Stimulated activated CD4-positive, alpha-beta T cell treated with anti-CD3 and anti-CD28 coated beads, Interleukin-12 subunit alpha, Interleukin-12 subunit beta, amount 100 ng/mL, for 48 hours (primary cell): ENCODE data around the gene NCOA1.

Experiments
- DNase-seq, 3 donors: peaks; one replicate each; pipeline ENCODE4 v3.0.0-alpha.2; 2020; ENCODE audit warnings: low read depth in 2 of 3, low spot score in 1 of 3

NCOA1 gene

DNA sequence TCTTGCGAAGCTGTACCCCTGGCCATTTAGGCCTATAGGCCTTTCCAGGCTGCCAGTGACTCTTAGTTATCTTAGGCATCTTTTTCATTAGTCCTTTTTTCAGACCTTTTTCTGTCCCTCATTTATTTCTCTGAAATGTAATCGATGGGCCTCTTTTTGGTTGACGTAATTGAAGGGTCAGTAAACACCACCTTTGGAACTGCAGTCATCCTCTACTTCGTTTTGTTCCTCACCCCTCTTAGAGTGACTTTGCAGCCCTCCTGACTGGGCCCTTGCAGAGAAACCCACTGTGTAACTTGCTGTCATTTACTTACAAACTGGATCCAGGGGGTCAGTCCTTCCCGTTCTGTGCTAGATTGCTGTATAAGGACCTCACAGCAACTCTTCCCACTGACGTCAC is 325.4 kb downstream of the NCOA1 start:
- no peak for DNase-seq

DNA sequence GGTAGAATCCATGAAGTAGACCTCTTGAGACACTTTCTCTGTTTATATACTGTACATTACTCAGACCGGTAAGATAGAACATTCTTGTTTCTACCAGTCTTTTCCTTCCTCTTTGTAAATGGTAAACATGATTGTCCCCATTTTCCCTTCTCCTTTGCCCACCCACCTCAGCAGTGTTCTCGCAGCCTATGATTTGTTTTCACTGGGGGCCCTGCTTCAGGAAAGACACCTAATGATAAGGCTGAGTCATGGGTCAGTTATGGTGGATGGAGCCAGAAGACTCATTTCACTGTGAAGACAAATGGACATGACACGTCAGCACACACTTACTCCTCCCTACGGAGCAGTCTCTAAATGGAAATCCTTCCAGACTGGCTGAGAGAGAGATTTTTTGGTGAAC is 325.8 kb downstream of the NCOA1 start:
- no peak for DNase-seq

DNA sequence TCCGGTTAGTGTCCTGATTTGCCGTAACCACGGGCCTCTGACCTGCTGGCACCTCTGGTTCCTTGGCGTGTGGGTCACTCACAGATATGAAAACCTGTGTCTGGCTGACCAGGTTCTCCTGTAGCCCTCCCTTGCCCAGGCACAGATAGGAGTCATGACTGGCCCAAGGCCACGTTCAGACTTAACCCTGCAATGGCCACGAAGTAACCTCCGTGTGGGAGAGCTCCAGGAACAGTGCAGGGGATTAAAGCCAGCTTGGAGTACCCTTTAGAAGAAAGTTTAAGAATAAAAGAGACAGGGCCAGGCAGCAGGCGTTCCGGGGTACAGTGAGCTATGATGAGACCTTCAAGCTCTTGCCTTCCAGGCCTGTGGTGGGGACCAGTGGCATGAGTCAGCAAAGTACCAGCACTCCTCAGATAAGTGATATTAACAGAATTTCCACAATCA is 327.7 kb downstream of the NCOA1 start:
- no peak for DNase-seq

DNA sequence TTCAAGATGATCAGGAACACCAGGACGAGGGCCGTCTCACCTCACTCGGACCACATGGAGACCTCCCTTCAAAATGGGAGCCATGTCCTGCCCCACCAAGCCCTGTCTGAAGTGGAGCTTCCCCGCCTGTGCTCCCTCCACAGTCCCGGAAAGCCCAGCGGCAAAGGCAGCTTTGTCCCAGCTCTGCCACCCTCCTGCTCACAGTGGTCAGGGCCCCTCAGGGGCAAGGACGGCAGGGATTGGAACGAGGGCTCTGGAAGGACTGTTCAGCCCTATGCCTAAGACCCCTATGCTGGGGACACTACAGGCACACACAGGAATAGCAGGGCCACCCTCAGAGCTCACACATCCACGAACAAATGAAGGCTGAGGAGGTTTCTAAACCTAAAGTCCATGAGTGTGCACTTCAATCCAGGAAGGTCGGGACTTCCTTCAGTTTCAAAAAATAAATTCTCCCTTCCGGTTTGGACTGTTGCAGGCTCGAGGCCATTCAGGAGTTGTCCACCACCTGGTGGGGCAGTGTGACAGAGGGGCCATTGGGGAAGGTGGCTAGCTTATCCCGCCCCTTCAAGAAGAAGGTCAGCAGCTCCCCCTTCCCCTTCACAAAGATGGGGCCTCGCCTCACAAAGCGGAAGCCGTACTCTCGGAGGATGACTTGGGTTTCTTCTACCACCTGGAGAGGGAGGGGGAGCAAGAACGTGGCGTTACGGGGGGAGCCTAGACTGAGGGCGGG is 328.6 kb downstream of the NCOA1 start:
- no peak for DNase-seq

DNA sequence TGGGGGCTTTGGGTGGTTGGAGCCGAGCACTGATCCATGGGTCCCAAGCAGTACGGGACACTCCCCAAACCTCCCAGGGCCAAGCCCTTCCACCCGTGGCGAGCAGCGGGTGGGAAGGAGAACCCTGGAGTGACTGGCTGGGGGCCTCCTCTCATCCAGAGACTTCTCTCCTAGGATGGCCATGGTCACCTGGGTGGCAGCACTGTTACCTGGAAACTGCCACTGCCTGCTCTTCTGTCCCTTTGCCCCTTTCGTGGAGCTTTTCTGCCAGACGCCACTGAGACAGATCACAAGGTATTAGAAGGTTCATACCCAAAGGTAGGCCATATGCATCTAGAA is 329.1 kb downstream of the NCOA1 start:
- no peak for DNase-seq
